Measurements from ENCODE around the gene CFAP251. TPM values are rescaled to one million over a fixed set of nuclear protein-coding genes. Genes with fewer than 3 reads are reported as not detected.
"Not testable (repeated sequence)": the region's sequence is repeated elsewhere in the genome, so short reads cannot be mapped to it uniquely, and the experiment has no call there.

Gene CFAP251
- 10 to 100 TPM in 2 of 4 donors, 1 to 10 TPM in 2; 3.0 to 15.8 (median 10.5) TPM for polyA plus RNA-seq (ENCODE audit: insufficient read length in 4 of 4)

GRCh38 chr12:121917950-121918678 lies at the start of gene CFAP251:
Gene CFAP251, plus strand, starts transcription at chr12:121918592. Its CDS starts 2,714 bp downstream, at chr12:121921306.
- DNase-seq (ENCODE audit: low read depth in 4 of 4, low spot score in 3 of 4), result peak in 2 of 4 donors; percentile 78 to 81

GRCh38 chr12:121869229-121869628 lies 49.2 kb upstream of the CFAP251 start:
- DNase-seq (ENCODE audit: low read depth in 4 of 4, low spot score in 3 of 4), result not testable (repeated sequence)

GRCh38 chr12:121871467-121871866 lies 46.9 kb upstream of the CFAP251 start:
- no peak for DNase-seq (ENCODE audit: low read depth in 4 of 4, low spot score in 3 of 4)

- DNase-seq (ENCODE audit: low read depth in 4 of 4, low spot score in 3 of 4), result peak in 2 of 4 donors; percentile 45 to 64
These were observed 45.7 kb upstream of the CFAP251 start for GRCh38 chr12:121872546-121873215.

- DNase-seq (ENCODE audit: low read depth in 4 of 4, low spot score in 3 of 4), result no peak
These were observed 45.2 kb upstream of the CFAP251 start for GRCh38 chr12:121873216-121873569.

- DNase-seq (ENCODE audit: low read depth in 4 of 4, low spot score in 3 of 4), result no peak
These were observed 44.3 kb upstream of the CFAP251 start for GRCh38 chr12:121874071-121874470.

- DNase-seq (ENCODE audit: low read depth in 4 of 4, low spot score in 3 of 4), result no peak
These were observed 42.8 kb upstream of the CFAP251 start for GRCh38 chr12:121875582-121875981.

GRCh38 chr12:121876080-121876447 lies 42.3 kb upstream of the CFAP251 start:
- not testable (repeated sequence) for DNase-seq (ENCODE audit: low read depth in 4 of 4, low spot score in 3 of 4)

- no peak for DNase-seq (ENCODE audit: low read depth in 4 of 4, low spot score in 3 of 4)
These were observed 35.1 kb upstream of the CFAP251 start for GRCh38 chr12:121883315-121883660.

- not testable (repeated sequence) for DNase-seq (ENCODE audit: low read depth in 4 of 4, low spot score in 3 of 4)
These were observed 33.3 kb upstream of the CFAP251 start for GRCh38 chr12:121885129-121885528.

GRCh38 chr12:121888083-121888477 lies 30.3 kb upstream of the CFAP251 start:
- DNase-seq (ENCODE audit: low read depth in 4 of 4, low spot score in 3 of 4), result peak in 1 of 4 donors; percentile 10

GRCh38 chr12:121888478-121889273 lies 29.7 kb upstream of the CFAP251 start, which contains the start of gene PSMD9:
Gene PSMD9, plus strand, starts transcription at chr12:121888790. Its CDS starts 67 bp downstream, at chr12:121888857.
- DNase-seq (ENCODE audit: low read depth in 4 of 4, low spot score in 3 of 4), result peak; percentile 91 to 92 (median 91)

- DNase-seq (ENCODE audit: low read depth in 4 of 4, low spot score in 3 of 4), result no peak
These were observed 29.1 kb upstream of the CFAP251 start for GRCh38 chr12:121889274-121889624.

- DNase-seq (ENCODE audit: low read depth in 4 of 4, low spot score in 3 of 4), result not testable (repeated sequence)
These were observed 28.7 kb upstream of the CFAP251 start for GRCh38 chr12:121889661-121890060.

- DNase-seq (ENCODE audit: low read depth in 4 of 4, low spot score in 3 of 4), result no peak
These were observed 25.5 kb upstream of the CFAP251 start for GRCh38 chr12:121892673-121893561.

- DNase-seq (ENCODE audit: low read depth in 4 of 4, low spot score in 3 of 4), result no peak
These were observed 24.4 kb upstream of the CFAP251 start for GRCh38 chr12:121893961-121894460.

- DNase-seq (ENCODE audit: low read depth in 4 of 4, low spot score in 3 of 4), result no peak
These were observed 23.8 kb upstream of the CFAP251 start for GRCh38 chr12:121894633-121895032.

GRCh38 chr12:121898287-121898686 lies 20.1 kb upstream of the CFAP251 start:
- no peak for DNase-seq (ENCODE audit: low read depth in 4 of 4, low spot score in 3 of 4)

- DNase-seq (ENCODE audit: low read depth in 4 of 4, low spot score in 3 of 4), result no peak
These were observed 18.8 kb upstream of the CFAP251 start for GRCh38 chr12:121899590-121899989.

GRCh38 chr12:121903202-121903601 lies 15.2 kb upstream of the CFAP251 start:
- no peak for DNase-seq (ENCODE audit: low read depth in 4 of 4, low spot score in 3 of 4)
